T-cell (primary cell): ENCODE measurements around the gene HIBADH. TPM values are rescaled to one million over a fixed set of nuclear protein-coding genes. Genes with fewer than 3 reads are reported as not detected.
"Not testable (repeated sequence)": the region's sequence is repeated elsewhere in the genome, so short reads cannot be mapped to it uniquely, and the experiment has no call there.

Experiments used
- ATAC-seq, 4 experiments: fragments of 200-7000 bp in 3 of 4; fragments of 150-1000 bp in 1 of 4; cut with Tn5 transposase; replicated peaks in 1 of 4; 1 replicate in 3 of 4; 2 replicates in 1 of 4; pipeline ENCODE4 v1.10.0; 2021; ENCODE audit warnings: moderate library complexity in 3 of 4, mild to moderate bottlenecking in 2 of 4, moderate number of reproducible peaks in 1 of 4
- CTCF ChIA-PET, 2 donors: fragments of 300-600 bp; sonication (Branson Sonifier 250); formaldehyde crosslinking; loops; one replicate each; lab custom pipeline; 2022; ENCODE audit warnings: antibody characterized with exemption in 2 of 2; lab: Charles Lee
- POLR2A ChIA-PET, 2 donors: fragments of 300-600 bp; sonication (Branson Sonifier 250); formaldehyde crosslinking; loops; one replicate each; lab custom pipeline; 2022; ENCODE audit warnings: antibody characterized with exemption in 2 of 2; lab: Charles Lee
- DNase-seq, 35 experiments: peaks; one replicate each; pipeline versions ENCODE4 v3.0.0 to v3.0.0-alpha.2; 2013 to 2023
- H3K27ac ChIP-seq: one replicate; pipeline ENCODE4 v1.5.1; 2013; ENCODE audit warnings: low read length
- H3K27me3 ChIP-seq, 2 experiments: replicated peaks in 1 of 2; 1 replicate in 1 of 2; 2 replicates in 1 of 2; pipeline versions ENCODE4 v1.6.1 to v1.7.0; 2013; ENCODE audit warnings: low read length in 1 of 2, mixed read lengths in 1 of 2; ENCODE audit not compliant: control insufficient read depth in 2 of 2, insufficient read depth in 2 of 2; ENCODE audit errors: extremely low read depth in 1 of 2
- H3K36me3 ChIP-seq, 2 donors: 1 replicate in 1 of 2; 2 replicates in 1 of 2; pipeline versions ENCODE4 v1.6.1 to v1.7.0; 2013; ENCODE audit warnings: low read length in 1 of 2; ENCODE audit not compliant: control insufficient read depth in 2 of 2, insufficient read depth in 1 of 2; ENCODE audit errors: extremely low read depth in 1 of 2
- H3K4me1 ChIP-seq, 2 experiments: 1 replicate in 1 of 2; 2 replicates in 1 of 2; pipeline versions ENCODE4 v1.6.1 to v1.7.0; 2013; ENCODE audit warnings: low read length in 2 of 2, mixed read lengths in 1 of 2; ENCODE audit not compliant: insufficient read depth in 2 of 2, control insufficient read depth in 1 of 2; ENCODE audit errors: extremely low read depth in 1 of 2
- H3K4me3 ChIP-seq, 2 donors: 1 replicate in 1 of 2; 2 replicates in 1 of 2; pipeline versions ENCODE4 v1.5.1 to v1.7.0; 2013; ENCODE audit warnings: mild to moderate bottlenecking in 2 of 2, low read length in 1 of 2, moderate library complexity in 1 of 2; ENCODE audit not compliant: control insufficient read depth in 1 of 2; ENCODE audit errors: extremely low read depth in 1 of 2
- H3K9me3 ChIP-seq: 2 replicates; pipeline ENCODE4 v1.7.0; 2013
- H3K27ac Mint-ChIP-seq, 2 donors: one replicate each; pipeline ENCODE4 v1.8.0; 2020 to 2021; ENCODE audit warnings: mild to moderate bottlenecking in 2 of 2, mixed read lengths in 2 of 2
- H3K27me3 Mint-ChIP-seq, 2 donors: one replicate each; pipeline ENCODE4 v1.8.0; 2021 to 2022; ENCODE audit warnings: mixed read lengths in 2 of 2
- H3K36me3 Mint-ChIP-seq: one replicate; pipeline ENCODE4 v1.8.0; 2021; ENCODE audit warnings: mixed read lengths
- H3K4me1 Mint-ChIP-seq, 3 donors: one replicate each; pipeline ENCODE4 v1.8.0; 2020 to 2022; ENCODE audit warnings: mixed read lengths in 3 of 3, mild to moderate bottlenecking in 1 of 3
- H3K4me3 Mint-ChIP-seq, 3 donors: one replicate each; pipeline ENCODE4 v1.8.0; 2020 to 2022; ENCODE audit warnings: mild to moderate bottlenecking in 3 of 3, mixed read lengths in 3 of 3, moderate library complexity in 3 of 3
- H3K9me3 Mint-ChIP-seq, 3 donors: one replicate each; pipeline ENCODE4 v1.8.0; 2020 to 2022; ENCODE audit warnings: mixed read lengths in 3 of 3
- WGBS: methylation state at CpG from one replicate; pipeline ENCODE4 v1.1.5; 2013; ENCODE audit warnings: missing lambda C conversion rate; ENCODE audit not compliant: insufficient coverage; 5-methylcytosine and 5-hydroxymethylcytosine counted together
- total RNA-seq, 35 experiments: library from RNA in 6 of 35; stranded (reverse) in 6 of 35; fragments of 120-200 nt in 1 of 35; gene quantifications; one replicate each; pipeline versions ENCODE4 v1.2.1 to v1.2.4 and lab custom pipeline; 2013 to 2026

The HIBADH gene
- total RNA-seq, 5 donors from 2014 or later (not counting 1 experiment from before 2014, with no cell fraction given): 9.8 to 12.5 (median 12.0) TPM

GRCh38 chr7:27514861-27515260 lies 147.8 kb downstream of the HIBADH start:
- ChIA-PET POLR2A (interaction anchor here in 1 of 2 donors (0.9 kb wide), 1 partner anchor 105 kb away, joined by 6 read pairs; no protein-coding TSS in a partner anchor), CTCF (no interaction called here)
- H3K27me3 Mint-ChIP-seq: no peaks in the 10 kb centered on the region
- H3K4me1 Mint-ChIP-seq: peaks cover 3 to 13% (median 10%) of the 10 kb centered on the region in 3 donors
- no peak overlapping the region for H3K4me3 Mint-ChIP-seq
- Histone ChIP-seq H3K27me3 (no peaks in the 10 kb centered on the region), H3K9me3 (no peaks in the 10 kb centered on the region), H3K4me3 (no peak overlapping the region), H3K4me1 (peaks cover 0 to 2% of the 10 kb centered on the region in 2 experiments), H3K27ac (no peak overlapping the region), H3K36me3 (no peaks in the 10 kb centered on the region)
- ATAC-seq (no peak), DNase-seq (no peak)
- no peaks in the 10 kb centered on the region for H3K9me3 Mint-ChIP-seq
- WGBS: 79% methylated on average over 5 of the region's 5 CpGs
- peaks cover 5% of the 10 kb centered on the region for H3K36me3 Mint-ChIP-seq
- H3K27ac Mint-ChIP-seq: no peak overlapping the region

- Mint-ChIP-seq H3K27me3 (no peaks in the 10 kb centered on the region), H3K4me3 (no peak overlapping the region), H3K9me3 (no peaks in the 10 kb centered on the region), H3K27ac (no peak overlapping the region), H3K36me3 (peaks cover 5% of the 10 kb centered on the region), H3K4me1 (peaks cover 3 to 13% (median 10%) of the 10 kb centered on the region in 3 donors)
- no peaks in the 10 kb centered on the region for H3K9me3 ChIP-seq
- WGBS: no CpG with 5 or more reads among the region's 1 CpG
- ChIA-PET POLR2A (no interaction called here), CTCF (interaction anchor here in 1 of 2 donors (0.6 kb wide), 1 partner anchor 59 kb away, joined by 4 read pairs; no protein-coding TSS in a partner anchor)
- DNase-seq: no peak
- H3K27ac ChIP-seq: no peak overlapping the region
- no peak for ATAC-seq
- no peaks in the 10 kb centered on the region for H3K27me3 ChIP-seq
- H3K36me3 ChIP-seq: no peaks in the 10 kb centered on the region
- no peak overlapping the region for H3K4me3 ChIP-seq
- H3K4me1 ChIP-seq: peaks cover 0 to 2% of the 10 kb centered on the region in 2 experiments
Observed at GRCh38 chr7:27513885-27514284, 148.8 kb downstream of the HIBADH start.

- H3K27me3 ChIP-seq, H3K4me1 ChIP-seq, H3K9me3 Mint-ChIP-seq, H3K36me3 ChIP-seq, CTCF ChIA-PET, POLR2A ChIA-PET, H3K4me3 Mint-ChIP-seq, H3K4me1 Mint-ChIP-seq, H3K27ac Mint-ChIP-seq, DNase-seq, H3K36me3 Mint-ChIP-seq, H3K9me3 ChIP-seq, H3K27ac ChIP-seq, H3K4me3 ChIP-seq, ATAC-seq, H3K27me3 Mint-ChIP-seq: not testable (repeated sequence)
- WGBS: no CpG with 5 or more reads among the region's 1 CpG
Observed at GRCh38 chr7:27511370-27511769, 151.3 kb downstream of the HIBADH start.

- Histone ChIP-seq H3K36me3 (no peaks in the 10 kb centered on the region), H3K4me1 (no peaks in the 10 kb centered on the region), H3K27me3 (no peaks in the 10 kb centered on the region), H3K4me3 (no peak overlapping the region), H3K27ac (no peak overlapping the region), H3K9me3 (no peaks in the 10 kb centered on the region)
- H3K4me3 Mint-ChIP-seq: no peak overlapping the region
- peaks cover 3% of the 10 kb centered on the region for H3K36me3 Mint-ChIP-seq
- ATAC-seq (no peak), DNase-seq (no peak)
- H3K4me1 Mint-ChIP-seq: no peaks in the 10 kb centered on the region
- H3K27ac Mint-ChIP-seq: no peak overlapping the region
- ChIA-PET CTCF (interaction anchor here in 1 of 2 donors (0.5 kb wide), 1 partner anchor 9 kb away, joined by 4 read pairs; no protein-coding TSS in a partner anchor), POLR2A (interaction anchor here in 1 of 2 donors (0.7 kb wide), 1 partner anchor 331 kb away, joined by 8 read pairs; no protein-coding TSS in a partner anchor)
- H3K27me3 Mint-ChIP-seq: no peaks in the 10 kb centered on the region
- 83% methylated on average over 1 of the region's 2 CpGs for WGBS
- H3K9me3 Mint-ChIP-seq: peaks cover 0 to 4% (median 0%) of the 10 kb centered on the region in 3 donors
Observed at GRCh38 chr7:27510541-27510940, 152.1 kb downstream of the HIBADH start.

GRCh38 chr7:27501879-27502278 lies 160.8 kb downstream of the HIBADH start:
- H3K4me1 ChIP-seq, H3K4me3 Mint-ChIP-seq, H3K27me3 Mint-ChIP-seq, H3K9me3 Mint-ChIP-seq, H3K36me3 ChIP-seq, ATAC-seq, H3K9me3 ChIP-seq, DNase-seq, H3K4me1 Mint-ChIP-seq, H3K27ac Mint-ChIP-seq, H3K4me3 ChIP-seq, H3K27ac ChIP-seq, H3K27me3 ChIP-seq, POLR2A ChIA-PET, H3K36me3 Mint-ChIP-seq: not testable (repeated sequence)
- WGBS: no CpG with 5 or more reads among the region's 2 CpGs
- CTCF ChIA-PET: interaction anchor here in 1 of 2 donors (0.7 kb wide), 1 partner anchor 9 kb away, joined by 4 read pairs; no protein-coding TSS in a partner anchor

- H3K27me3 ChIP-seq: no peaks in the 10 kb centered on the region
- no peak overlapping the region for H3K27ac Mint-ChIP-seq
- no peak for ATAC-seq
- no peak overlapping the region for H3K4me3 ChIP-seq
- no peak overlapping the region for H3K4me3 Mint-ChIP-seq
- no peaks in the 10 kb centered on the region for H3K27me3 Mint-ChIP-seq
- no peaks in the 10 kb centered on the region for H3K4me1 ChIP-seq
- DNase-seq: no peak
- CTCF ChIA-PET: no interaction called here
- H3K4me1 Mint-ChIP-seq: no peaks in the 10 kb centered on the region
- H3K36me3 Mint-ChIP-seq: no peaks in the 10 kb centered on the region
- H3K9me3 Mint-ChIP-seq: peaks cover 2 to 5% (median 4%) of the 10 kb centered on the region in 3 donors
- H3K36me3 ChIP-seq: no peaks in the 10 kb centered on the region
- H3K27ac ChIP-seq: no peak overlapping the region
- WGBS: 54% methylated on average over 6 of the region's 6 CpGs
- H3K9me3 ChIP-seq: no peaks in the 10 kb centered on the region
- POLR2A ChIA-PET: no interaction called here
Observed at GRCh38 chr7:27501001-27501400, 161.7 kb downstream of the HIBADH start.
